Measurements from ENCODE around the gene ICA1.
"Not testable (repeated sequence)": the region's sequence is repeated elsewhere in the genome, so short reads cannot be mapped to it uniquely, and the experiment has no call there.

- not testable (repeated sequence) for TF ChIP-seq CTCF (optimal IDR thresholded peaks at IDR 0.05 in 1 of 3, IDR thresholded peaks at IDR 0.05 in 1 of 3, conservative IDR thresholded peaks at IDR 0.05 in 1 of 3; ENCODE audit: extremely low read depth in 1 of 3, insufficient read depth in 2 of 3, low read length in 3 of 3); EZH2 (IDR thresholded peaks at IDR 0.05; ENCODE audit: low read length)
These were observed 18.9 kb downstream of the ICA1 start for GRCh38 chr7:8243059-8243458.

Measured in keratinocyte (primary cell).